Anterior cingulate cortex (tissue), 58 donors: Measurements from ENCODE around the gene SPPL2C.

ENCODE experiments used
- DNase-seq, 58 donors: peaks; one replicate each; lab custom pipeline; 2025; lab: John Stamatoyannopoulos, UW

The SPPL2C gene

GRCh38 chr17:45826919-45827588, 17.6 kb upstream of the SPPL2C start:
- peak in 1 of 58 donors; percentile 14 for DNase-seq

DNA sequence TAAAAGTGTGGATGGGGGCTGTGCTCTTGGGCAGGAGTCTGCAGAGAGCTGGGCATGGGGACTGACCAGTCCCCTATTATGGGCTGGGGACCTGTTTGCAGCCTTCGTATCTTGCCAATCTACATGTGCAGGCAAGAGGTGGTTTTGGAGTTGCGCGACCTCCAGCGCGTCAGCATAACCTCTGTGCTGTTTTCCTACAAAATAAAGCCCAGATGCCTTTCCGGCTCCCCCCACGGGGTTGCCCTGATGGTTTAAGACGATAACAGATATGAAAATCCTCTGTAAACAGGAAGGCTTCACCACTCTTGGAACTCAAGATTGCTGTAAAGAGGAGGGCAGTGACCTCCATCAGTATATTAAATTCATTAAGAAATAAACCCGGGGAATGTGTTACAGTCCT, 16.5 kb upstream of the SPPL2C start:
- no peak for DNase-seq

GRCh38 chr17:45828582-45829133, 16.0 kb upstream of the SPPL2C start:
- DNase-seq: peak in 1 of 58 donors; percentile 21

DNA sequence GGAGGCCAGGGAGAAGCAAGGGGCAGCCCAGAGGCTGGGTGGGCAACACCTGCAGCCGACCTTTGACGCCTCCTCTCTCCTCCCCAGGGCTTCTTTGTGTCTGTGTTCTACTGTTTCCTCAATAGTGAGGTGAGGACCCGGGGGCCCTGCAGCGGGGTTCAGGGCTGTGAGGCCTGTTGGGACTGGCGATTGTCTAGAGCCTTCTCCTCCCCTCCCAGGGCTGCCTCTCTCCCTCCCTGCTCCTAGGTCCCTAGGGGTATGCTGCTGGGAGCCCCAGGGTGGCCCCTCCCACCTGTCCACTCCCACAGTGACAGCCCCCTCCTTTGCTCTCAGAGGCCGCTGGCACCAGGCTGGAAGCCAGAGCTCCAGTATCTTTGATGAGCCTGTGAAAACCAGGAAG, 10.8 kb upstream of the SPPL2C start:
- no peak for DNase-seq

GRCh38 chr17:45834471-45835396, 9.9 kb upstream of the SPPL2C start:
- no peak for DNase-seq

DNA sequence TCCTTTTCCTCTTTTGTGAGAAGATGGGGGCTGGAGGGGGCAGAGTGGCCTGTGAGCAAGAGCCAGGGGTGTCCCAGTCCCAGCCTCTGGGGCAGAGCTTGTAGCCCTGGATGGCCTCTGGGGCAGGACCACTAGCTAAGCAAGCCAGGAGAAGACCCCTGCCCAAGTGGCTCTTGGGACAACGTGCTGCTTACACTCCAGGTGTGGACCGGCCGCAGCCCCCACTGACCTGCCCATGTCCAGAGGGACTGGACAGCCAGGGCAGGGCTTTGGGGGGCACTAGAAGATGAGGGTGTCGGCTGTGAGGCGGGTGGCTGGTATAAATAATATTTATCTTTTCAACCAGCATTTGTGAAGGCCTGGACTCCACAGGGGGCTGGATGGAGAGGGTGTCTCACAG, 9.2 kb upstream of the SPPL2C start:
- no peak for DNase-seq

DNA sequence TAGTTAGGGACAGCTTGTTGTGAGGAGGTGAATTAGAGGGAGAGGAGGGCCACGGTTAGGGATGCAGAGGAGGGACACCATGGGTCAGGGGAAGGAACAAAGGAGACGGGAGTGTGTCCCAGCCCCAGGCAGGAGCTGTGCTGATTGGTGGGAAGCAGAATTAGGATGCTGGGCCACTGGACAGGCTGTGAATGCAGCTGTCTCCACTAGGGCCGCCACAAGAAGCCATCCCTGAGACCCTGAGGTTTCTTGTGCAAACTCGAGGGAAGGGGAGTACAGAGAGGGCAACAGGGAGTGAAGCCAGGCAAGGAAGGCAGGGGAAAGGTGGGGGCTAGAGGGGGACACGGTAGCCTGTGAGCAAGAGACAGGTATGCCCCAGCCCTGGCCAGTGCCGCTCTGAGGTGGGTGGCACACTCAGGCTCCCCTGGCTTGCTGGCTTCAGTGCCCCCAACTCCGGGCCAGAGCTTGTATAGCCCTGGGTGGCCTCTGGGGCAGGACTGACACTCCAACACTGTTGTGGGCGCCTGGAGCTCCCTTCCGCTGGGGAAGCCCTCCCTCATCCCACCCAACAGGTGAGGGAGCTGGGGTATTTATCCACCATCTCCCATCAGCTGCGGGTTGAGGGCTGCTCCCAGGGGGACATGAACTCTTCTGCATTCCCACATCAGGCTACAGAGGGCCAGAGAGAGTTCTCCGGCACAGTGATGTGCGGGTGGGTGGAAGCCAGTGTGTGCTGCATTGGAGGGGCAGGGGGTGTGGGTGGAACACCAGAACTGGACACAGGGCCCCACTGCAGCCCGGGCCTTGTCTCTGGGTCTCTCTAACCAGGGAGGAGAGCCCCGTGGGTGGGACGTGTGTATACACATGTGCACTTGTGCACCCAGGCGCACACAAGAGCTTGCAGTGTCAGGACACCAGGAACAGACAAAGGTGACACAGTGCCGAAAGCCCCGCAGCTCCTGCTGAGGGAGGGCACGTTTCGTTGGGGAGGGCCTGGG, 8.3 kb upstream of the SPPL2C start:
- DNase-seq: no peak

DNA sequence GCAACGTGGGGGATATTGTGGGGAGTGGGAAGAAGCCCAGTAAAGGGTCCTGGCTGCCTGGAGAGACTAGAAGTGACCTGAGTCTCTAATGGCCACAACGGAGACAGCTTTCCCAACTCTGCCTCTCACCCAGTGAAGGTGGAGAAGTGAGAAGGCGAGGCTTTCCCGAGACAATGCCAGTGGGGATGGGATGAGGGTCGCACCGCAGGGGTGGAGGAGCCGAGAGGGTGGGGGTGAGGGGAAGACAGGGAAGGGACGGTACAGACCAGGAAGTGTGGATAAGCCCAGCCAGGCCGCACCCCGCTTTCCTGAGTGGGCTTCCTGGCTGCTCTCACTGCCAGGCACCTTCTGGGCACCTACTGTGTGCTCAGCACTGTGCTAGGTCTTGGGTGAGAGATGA, 7.5 kb upstream of the SPPL2C start:
- no peak for DNase-seq

- no peak for DNase-seq
These were observed 7.1 kb upstream of the SPPL2C start for GRCh38 chr17:45837603-45838002.

DNA sequence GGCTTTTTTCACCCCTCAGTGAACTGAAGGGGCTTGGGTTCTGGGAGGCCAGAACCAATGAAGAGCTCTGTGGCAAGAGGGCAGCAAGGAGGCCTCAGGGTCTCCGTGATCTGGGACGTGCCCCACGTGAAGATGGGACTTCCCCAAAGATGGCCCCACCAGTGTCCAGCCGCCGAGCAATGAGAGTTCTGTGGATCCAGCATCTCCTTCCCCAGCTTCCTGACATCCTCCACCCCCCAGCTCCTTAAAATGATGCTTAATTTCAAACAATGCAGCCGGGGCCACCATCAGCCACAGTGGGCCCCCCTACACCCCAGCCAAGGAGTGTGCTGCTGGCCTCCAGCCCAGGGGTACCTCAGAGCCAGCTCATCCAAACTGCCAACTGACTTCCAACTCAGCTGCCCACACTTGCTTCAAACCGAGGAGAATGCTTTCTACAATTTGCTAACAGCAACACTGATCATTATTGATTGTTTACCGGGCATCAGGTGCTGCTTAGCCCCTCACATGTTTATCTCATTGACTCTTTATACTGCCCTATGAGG, 5.9 kb upstream of the SPPL2C start:
- no peak for DNase-seq

DNA sequence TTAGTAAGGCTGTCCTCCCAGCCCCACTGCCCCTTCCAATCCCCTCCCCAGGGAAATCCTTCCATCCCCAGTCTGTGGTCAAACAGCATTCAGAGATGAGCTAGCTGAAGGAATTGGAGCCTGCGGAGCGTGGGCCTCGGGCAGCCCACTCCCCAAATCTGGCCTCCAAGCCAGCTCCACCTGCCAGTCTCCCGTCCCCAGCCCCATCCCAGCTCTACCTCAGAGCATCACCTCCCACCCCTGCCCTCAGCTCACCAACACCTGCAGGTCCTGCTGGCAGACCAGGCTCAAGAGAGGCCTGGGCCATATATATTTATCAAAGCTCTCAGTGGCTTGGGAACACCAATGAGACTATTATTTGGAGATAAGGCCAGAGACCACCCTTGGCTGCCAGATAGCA, 5.2 kb upstream of the SPPL2C start:
- no peak for DNase-seq

DNA sequence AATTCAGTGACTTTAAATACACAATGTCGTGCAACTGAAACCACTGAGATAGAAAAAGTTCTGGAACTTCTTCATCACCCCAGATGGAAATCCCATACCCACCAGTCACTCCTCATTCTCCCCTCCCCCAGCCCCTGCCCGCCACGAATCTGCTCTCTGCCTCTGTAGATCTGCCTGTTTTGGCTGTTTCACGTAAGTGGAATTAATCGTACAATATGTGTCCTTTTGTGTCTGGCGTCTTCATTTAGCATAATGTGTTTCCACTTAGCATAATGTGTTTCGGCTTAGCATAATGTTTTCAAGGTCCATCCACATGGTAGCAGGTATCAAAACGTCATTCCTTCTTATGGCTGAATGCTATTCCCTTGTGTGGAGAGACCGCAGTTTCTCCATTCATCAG, 3.5 kb upstream of the SPPL2C start:
- DNase-seq: no peak

DNA sequence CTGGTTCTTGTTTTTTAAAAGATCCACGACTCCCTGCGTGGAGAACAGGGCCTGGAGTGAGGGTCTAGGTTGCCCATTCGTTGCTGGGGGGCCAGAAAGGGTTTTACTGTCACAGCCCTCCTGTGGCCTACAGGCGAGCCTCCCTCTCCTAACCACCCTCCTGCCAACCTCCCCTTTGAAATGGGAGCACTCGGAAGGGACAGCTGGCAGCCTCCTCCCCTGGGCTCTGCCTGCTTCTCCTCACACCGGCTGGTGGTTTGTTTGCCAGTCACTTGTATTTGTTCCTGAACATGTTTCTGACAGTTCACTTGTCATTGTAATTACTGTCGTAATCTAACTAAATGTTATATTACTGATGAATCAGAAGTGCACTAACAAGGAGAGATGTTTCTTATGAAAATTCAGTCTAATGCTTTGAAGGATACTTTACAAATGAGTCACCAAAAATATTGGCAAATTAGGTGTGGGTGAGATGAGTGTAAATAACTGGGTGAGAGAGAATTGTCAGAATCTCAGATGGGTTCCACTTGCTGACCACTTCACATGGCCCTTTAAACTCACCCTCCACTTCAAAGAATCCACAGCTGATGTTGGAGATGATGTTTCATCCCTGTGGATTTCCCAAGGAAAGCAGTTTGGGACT, 2.7 kb upstream of the SPPL2C start:
- DNase-seq: peak in 1 of 58 donors; percentile 7

DNA sequence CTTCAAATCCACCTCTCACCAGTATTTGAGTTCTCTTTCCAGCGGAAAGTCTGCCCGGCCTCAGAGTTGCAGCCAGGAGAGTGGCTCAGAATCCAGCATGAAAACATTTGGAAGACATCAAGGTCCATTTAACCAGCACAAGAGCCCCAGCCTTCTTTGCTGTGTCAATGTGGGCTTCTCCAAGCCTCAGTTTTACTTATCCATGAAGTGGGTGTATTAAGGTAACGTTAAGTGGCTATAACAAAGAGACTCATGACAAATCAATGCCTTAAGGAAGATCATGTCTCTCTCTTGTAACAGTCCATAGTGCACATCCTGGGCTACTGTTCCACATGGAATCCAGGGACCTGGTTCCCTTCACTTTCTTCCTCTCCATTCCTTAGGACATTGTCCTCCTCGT, 959 bp upstream of the SPPL2C start:
- no peak for DNase-seq

DNA sequence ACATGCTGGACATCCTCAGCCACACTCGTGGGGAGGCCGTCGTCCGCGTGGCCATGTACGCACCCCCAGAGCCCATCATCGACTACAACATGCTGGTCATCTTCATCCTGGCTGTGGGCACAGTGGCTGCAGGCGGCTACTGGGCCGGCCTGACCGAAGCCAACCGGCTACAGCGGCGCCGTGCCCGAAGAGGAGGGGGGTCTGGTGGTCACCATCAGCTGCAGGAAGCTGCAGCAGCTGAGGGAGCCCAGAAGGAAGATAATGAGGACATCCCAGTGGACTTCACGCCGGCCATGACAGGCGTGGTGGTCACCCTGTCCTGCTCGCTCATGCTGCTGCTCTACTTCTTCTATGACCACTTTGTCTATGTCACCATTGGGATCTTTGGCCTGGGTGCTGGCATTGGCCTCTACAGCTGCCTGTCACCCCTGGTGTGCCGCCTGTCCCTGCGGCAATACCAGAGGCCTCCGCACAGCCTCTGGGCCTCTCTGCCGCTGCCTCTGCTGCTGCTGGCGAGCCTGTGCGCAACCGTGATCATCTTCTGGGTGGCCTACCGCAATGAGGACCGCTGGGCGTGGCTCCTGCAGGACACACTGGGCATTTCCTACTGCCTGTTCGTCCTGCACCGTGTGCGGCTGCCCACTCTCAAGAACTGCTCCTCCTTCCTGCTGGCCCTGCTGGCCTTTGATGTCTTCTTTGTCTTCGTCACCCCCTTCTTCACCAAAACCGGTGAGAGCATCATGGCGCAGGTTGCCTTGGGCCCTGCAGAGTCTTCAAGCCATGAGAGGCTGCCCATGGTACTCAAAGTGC, 900 bp downstream of the SPPL2C start:
- no peak for DNase-seq

GRCh38 chr17:45846223-45846622, 1.5 kb downstream of the SPPL2C start:
- DNase-seq: no peak

DNA sequence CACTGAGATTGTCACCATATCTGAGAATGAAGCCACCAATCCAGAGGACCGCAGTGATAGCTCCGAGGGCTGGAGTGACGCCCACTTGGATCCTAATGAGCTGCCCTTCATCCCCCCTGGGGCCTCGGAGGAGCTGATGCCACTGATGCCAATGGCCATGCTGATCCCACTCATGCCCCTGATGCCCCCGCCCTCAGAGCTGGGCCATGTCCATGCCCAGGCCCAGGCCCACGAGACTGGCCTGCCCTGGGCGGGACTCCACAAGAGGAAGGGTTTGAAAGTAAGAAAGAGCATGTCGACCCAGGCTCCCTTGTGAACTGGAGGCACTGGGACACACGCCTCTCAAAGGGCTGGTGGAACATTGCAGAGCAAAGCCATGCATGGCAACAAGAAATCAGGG, 2.0 kb downstream of the SPPL2C start:
- no peak for DNase-seq

DNA sequence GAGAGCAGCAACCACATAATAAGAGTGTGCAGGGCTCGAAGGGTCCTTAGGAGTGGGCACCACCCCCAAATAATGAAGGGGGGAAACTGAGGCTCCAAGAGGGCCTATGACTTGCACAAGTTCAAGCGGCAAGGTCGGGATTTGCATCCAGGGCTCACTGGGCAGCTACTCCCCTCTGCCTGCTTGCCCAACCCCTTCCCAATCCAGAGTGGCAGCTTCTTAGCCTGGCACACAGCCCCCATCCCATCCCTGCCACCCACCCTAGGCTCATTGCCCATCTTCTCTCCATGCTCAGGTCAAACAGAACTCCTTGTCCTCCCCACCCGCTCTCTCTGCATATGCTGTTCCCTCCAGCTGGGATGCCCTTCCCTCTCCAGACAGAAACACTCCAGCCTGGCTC, 2.4 kb downstream of the SPPL2C start:
- no peak for DNase-seq

GRCh38 chr17:45847747-45848146, 3.1 kb downstream of the SPPL2C start:
- no peak for DNase-seq
